Measurements from ENCODE around the gene PAMR1. TPM values are rescaled to one million over a fixed set of nuclear protein-coding genes. Genes with fewer than 3 reads are reported as not detected.

Gene PAMR1
- total and polyA plus RNA-seq, 7 experiments from 2014 or later = not detected

DNA sequence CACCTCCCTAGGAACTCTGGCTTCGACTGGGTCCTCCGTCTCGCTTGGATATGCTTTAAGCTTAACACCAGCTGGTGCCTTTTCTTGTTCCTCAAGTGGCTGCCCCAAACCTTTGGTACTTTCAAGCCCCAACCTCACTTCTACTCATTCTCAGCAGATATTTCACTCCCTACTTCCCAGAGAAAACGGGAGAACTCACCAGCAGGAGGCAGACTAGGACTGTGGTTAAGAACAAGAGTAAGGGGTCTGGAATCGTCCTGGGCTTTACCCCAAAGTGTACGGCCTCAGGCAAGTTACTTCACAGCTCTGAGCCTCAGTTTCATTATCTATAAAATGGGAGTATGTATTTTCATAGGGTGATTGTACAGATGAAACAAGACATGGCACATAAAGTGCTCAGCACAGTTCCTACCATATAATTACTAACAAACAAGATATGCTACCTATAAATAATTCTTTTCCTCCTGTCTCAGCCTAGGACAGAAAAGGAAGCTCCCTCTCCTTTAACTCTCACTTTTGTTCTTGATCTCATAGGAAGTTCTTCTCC is 37.8 kb downstream of the PAMR1 start:
- no peaks in the 10 kb centered on the region for H3K27me3 ChIP-seq (ENCODE audit: control insufficient read depth in 2 of 2, insufficient read depth in 2 of 2, low read length in 2 of 2)
- Mint-ChIP-seq H3K9me3 (peaks cover 0 to 19% (median 10%) of the 10 kb centered on the region in 11 donors), H3K27ac (no peak overlapping the region), H3K36me3 (peaks cover 0 to 9% (median 0%) of the 10 kb centered on the region in 5 donors), H3K27me3 (peaks cover 21 to 44% (median 40%) of the 10 kb centered on the region in 5 donors), H3K4me3 (no peak overlapping the region), H3K4me1 (peaks cover 0 to 3% (median 0%) of the 10 kb centered on the region in 7 donors)
- no peak overlapping the region for H3K4me3 ChIP-seq (ENCODE audit: low read length)
- intact Hi-C loops (cut with micrococcal nuclease) = loop anchor here (5.0 to 10.0 kb wide), 5 partner anchors 95 to 973 kb away; partner anchors contain the start of gene ELF5 (in 1 of the 2)
- CTCF ChIA-PET = interaction anchor here (0.7 to 4.5 kb wide), 4 partner anchors 560 to 900 kb away, joined by 3 to 24 read pairs (median 6); no protein-coding TSS in a partner anchor
- no peak overlapping the region for H3K27ac ChIP-seq (ENCODE audit: low read depth, low read length)
- no peaks in the 10 kb centered on the region for H3K36me3 ChIP-seq (ENCODE audit: control insufficient read depth in 2 of 3, insufficient read depth in 3 of 3, low read length in 3 of 3)
- H3K9me3 ChIP-seq (ENCODE audit: control insufficient read depth in 2 of 3, low read length in 3 of 3) = peaks cover 0 to 3% (median 0%) of the 10 kb centered on the region in 3 experiments
- H3K4me1 ChIP-seq (ENCODE audit: control insufficient read depth in 2 of 2, insufficient read depth in 2 of 2, low read length in 2 of 2) = no peaks in the 10 kb centered on the region
- POLR2A ChIA-PET = no interaction called here
- no peak for DNase-seq
- no peak for ATAC-seq

DNA sequence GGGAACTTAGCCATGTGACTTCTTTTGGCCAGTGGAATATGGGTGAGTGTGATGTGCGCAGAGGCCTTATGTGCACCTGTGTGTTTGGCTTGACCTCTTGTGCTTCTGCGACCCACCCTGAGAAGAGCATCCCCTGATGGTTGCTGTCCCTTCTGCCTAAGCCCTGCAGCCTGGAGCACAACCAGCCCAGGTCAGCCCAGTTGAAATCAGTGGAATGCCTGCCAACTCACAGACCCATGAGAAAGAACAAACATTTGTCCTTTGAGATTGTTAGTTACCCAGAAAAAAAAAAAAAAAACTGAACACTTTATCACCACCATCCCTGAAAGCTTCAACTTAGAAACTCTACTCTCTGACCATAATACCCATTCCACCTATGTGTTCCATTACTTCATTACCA is 38.5 kb downstream of the PAMR1 start:
- peaks cover 26 to 51% (median 46%) of the 10 kb centered on the region in 5 donors for H3K27me3 Mint-ChIP-seq
- H3K36me3 ChIP-seq (ENCODE audit: control insufficient read depth in 2 of 3, insufficient read depth in 3 of 3, low read length in 3 of 3) = no peaks in the 10 kb centered on the region
- H3K4me1 ChIP-seq (ENCODE audit: control insufficient read depth in 2 of 2, insufficient read depth in 2 of 2, low read length in 2 of 2) = no peaks in the 10 kb centered on the region
- peaks cover 0 to 25% (median 14%) of the 10 kb centered on the region in 11 donors for H3K9me3 Mint-ChIP-seq
- H3K36me3 Mint-ChIP-seq = peaks cover 0 to 12% (median 0%) of the 10 kb centered on the region in 5 donors
- H3K27ac Mint-ChIP-seq = no peak overlapping the region
- peaks cover 0 to 3% (median 0%) of the 10 kb centered on the region in 3 experiments for H3K9me3 ChIP-seq (ENCODE audit: control insufficient read depth in 2 of 3, low read length in 3 of 3)
- no peaks in the 10 kb centered on the region for H3K27me3 ChIP-seq (ENCODE audit: control insufficient read depth in 2 of 2, insufficient read depth in 2 of 2, low read length in 2 of 2)
- intact Hi-C loops (cut with micrococcal nuclease) = loop anchor here (5.0 to 10.0 kb wide), 5 partner anchors 95 to 972 kb away; partner anchors contain the start of gene ELF5 (in 1 of the 2)
- ChIA-PET CTCF (interaction anchor here (0.7 to 4.5 kb wide), 3 partner anchors 559 to 900 kb away, joined by 3 to 24 read pairs (median 8); no protein-coding TSS in a partner anchor), POLR2A (no interaction called here)
- peaks cover 0 to 3% (median 0%) of the 10 kb centered on the region in 7 donors for H3K4me1 Mint-ChIP-seq
- ATAC-seq (no peak), DNase-seq (no peak)
- no peak overlapping the region for H3K4me3 Mint-ChIP-seq
- no peak overlapping the region for H3K4me3 ChIP-seq (ENCODE audit: low read length)
- H3K27ac ChIP-seq (ENCODE audit: low read depth, low read length) = no peak overlapping the region

DNA sequence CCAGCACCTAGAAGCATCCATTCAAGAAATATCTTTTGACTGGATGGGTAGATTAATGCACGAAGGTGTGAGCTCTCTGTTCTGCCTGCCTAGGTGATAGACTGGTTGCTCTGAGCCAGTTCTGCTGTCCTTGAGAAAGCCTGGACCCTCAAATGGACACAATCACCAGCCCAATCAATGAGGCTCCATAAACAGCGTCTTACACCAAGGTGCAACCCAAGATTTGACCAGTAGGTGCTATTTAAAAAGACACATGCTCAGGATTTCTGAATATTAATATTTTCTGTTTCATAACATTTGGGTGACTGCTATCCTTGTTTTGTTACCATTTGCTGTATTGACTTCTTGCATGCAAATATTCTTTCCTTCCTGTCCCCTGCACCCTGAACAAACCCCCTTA is 39.0 kb downstream of the PAMR1 start:
- Histone ChIP-seq H3K27ac (ENCODE audit: low read depth, low read length) (no peak overlapping the region), H3K4me3 (ENCODE audit: low read length) (no peak overlapping the region), H3K4me1 (ENCODE audit: control insufficient read depth in 2 of 2, insufficient read depth in 2 of 2, low read length in 2 of 2) (no peaks in the 10 kb centered on the region), H3K27me3 (ENCODE audit: control insufficient read depth in 2 of 2, insufficient read depth in 2 of 2, low read length in 2 of 2) (no peaks in the 10 kb centered on the region), H3K36me3 (ENCODE audit: control insufficient read depth in 2 of 3, insufficient read depth in 3 of 3, low read length in 3 of 3) (no peaks in the 10 kb centered on the region), H3K9me3 (ENCODE audit: control insufficient read depth in 2 of 3, low read length in 3 of 3) (peaks cover 0 to 3% (median 0%) of the 10 kb centered on the region in 3 experiments)
- peaks cover 0 to 12% (median 0%) of the 10 kb centered on the region in 5 donors for H3K36me3 Mint-ChIP-seq
- H3K9me3 Mint-ChIP-seq = peaks cover 0 to 30% (median 14%) of the 10 kb centered on the region in 11 donors
- CTCF ChIA-PET = interaction anchor here (0.6 to 4.5 kb wide), 5 partner anchors 559 to 1100 kb away, joined by 3 to 24 read pairs (median 8); no protein-coding TSS in a partner anchor
- H3K27ac Mint-ChIP-seq = no peak overlapping the region
- ATAC-seq (no peak), DNase-seq (no peak)
- peaks cover 28 to 51% (median 47%) of the 10 kb centered on the region in 5 donors for H3K27me3 Mint-ChIP-seq
- H3K4me1 Mint-ChIP-seq = peaks cover 0 to 3% (median 0%) of the 10 kb centered on the region in 7 donors
- no peak overlapping the region for H3K4me3 Mint-ChIP-seq
- POLR2A ChIA-PET = no interaction called here
- intact Hi-C loops (cut with micrococcal nuclease) = loop anchor here (5.0 to 10.0 kb wide), 5 partner anchors 94 to 972 kb away; partner anchors contain the start of gene ELF5 (in 1 of the 2)

DNA sequence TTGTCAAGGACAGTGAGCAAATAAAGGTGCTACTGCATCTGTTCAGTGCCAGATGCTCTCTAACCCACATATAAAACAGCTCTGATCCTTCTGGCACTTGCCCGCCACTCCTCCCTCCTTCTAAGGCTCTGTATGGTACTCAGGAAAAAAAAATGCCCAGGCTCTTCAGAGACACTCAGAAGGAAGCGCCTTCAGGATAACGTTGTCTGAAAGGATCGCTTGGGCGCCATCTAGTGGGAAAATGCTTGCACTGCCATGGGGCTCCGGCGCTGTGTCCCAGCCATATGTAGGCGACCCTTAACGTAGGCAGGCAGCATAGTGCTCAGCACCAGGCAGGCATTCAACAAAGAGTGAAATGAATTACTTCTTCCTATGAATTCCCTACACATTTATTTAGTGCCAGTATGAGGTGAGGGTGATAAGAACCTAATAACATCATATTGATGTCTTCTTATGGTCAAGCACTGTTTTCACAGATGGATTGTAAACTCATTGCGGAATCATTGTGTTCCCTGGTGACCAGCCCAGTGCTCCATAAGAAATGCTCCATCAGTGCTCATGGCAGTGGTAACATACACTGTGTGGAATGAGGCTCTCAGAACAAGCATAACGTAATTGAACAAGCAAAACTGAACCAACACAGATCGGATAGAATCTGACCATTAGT is 39.6 kb downstream of the PAMR1 start:
- Mint-ChIP-seq H3K4me1 (peaks cover 0 to 3% (median 0%) of the 10 kb centered on the region in 7 donors), H3K4me3 (no peak overlapping the region), H3K36me3 (peaks cover 0 to 12% (median 0%) of the 10 kb centered on the region in 5 donors), H3K9me3 (peaks cover 0 to 37% (median 19%) of the 10 kb centered on the region in 11 donors), H3K27ac (no peak overlapping the region), H3K27me3 (peaks cover 30 to 52% (median 48%) of the 10 kb centered on the region in 5 donors)
- no peaks in the 10 kb centered on the region for H3K4me1 ChIP-seq (ENCODE audit: control insufficient read depth in 2 of 2, insufficient read depth in 2 of 2, low read length in 2 of 2)
- H3K27ac ChIP-seq (ENCODE audit: low read depth, low read length) = no peak overlapping the region
- H3K4me3 ChIP-seq (ENCODE audit: low read length) = no peak overlapping the region
- ChIA-PET POLR2A (no interaction called here), CTCF (interaction anchor here (0.6 to 4.5 kb wide), 11 partner anchors 11 to 1099 kb away, joined by 3 to 24 read pairs (median 5); no protein-coding TSS in a partner anchor)
- no peaks in the 10 kb centered on the region for H3K36me3 ChIP-seq (ENCODE audit: control insufficient read depth in 2 of 3, insufficient read depth in 3 of 3, low read length in 3 of 3)
- ATAC-seq (peak; percentile 84), DNase-seq (peak; percentile 35 to 71 (median 52))
- H3K27me3 ChIP-seq (ENCODE audit: control insufficient read depth in 2 of 2, insufficient read depth in 2 of 2, low read length in 2 of 2) = no peaks in the 10 kb centered on the region
- peaks cover 0 to 3% (median 0%) of the 10 kb centered on the region in 3 experiments for H3K9me3 ChIP-seq (ENCODE audit: control insufficient read depth in 2 of 3, low read length in 3 of 3)
- intact Hi-C loops (cut with micrococcal nuclease) = loop anchor here (1.0 to 10.0 kb wide), 9 partner anchors 93 to 971 kb away; partner anchors contain the start of gene ELF5 (in 1 of the 2)

DNA sequence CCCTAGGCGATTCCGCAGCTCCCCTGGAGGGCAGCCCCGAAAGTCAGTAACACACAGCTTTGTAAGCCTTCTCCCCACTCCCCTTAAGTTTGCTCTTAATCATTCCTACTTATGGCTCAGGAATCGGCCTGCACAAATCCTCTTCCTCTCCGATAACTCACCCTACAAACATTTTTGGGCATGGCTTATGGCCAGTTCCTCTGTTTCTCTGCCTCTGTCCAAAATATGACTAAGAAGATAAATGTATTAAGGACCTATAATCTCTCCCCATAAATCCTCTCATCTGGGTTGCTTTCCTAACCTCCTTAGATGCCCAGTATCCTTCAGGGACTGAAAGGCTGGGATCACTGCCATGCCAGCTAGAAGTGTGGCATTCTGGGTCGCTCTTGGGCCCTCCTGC is 41.0 kb downstream of the PAMR1 start:
- Histone ChIP-seq H3K9me3 (ENCODE audit: control insufficient read depth in 2 of 3, low read length in 3 of 3) (peaks cover 0 to 3% (median 0%) of the 10 kb centered on the region in 3 experiments), H3K27ac (ENCODE audit: low read depth, low read length) (no peak overlapping the region), H3K4me3 (ENCODE audit: low read length) (no peak overlapping the region), H3K36me3 (ENCODE audit: control insufficient read depth in 2 of 3, insufficient read depth in 3 of 3, low read length in 3 of 3) (no peaks in the 10 kb centered on the region), H3K27me3 (ENCODE audit: control insufficient read depth in 2 of 2, insufficient read depth in 2 of 2, low read length in 2 of 2) (no peaks in the 10 kb centered on the region), H3K4me1 (ENCODE audit: control insufficient read depth in 2 of 2, insufficient read depth in 2 of 2, low read length in 2 of 2) (no peaks in the 10 kb centered on the region)
- Mint-ChIP-seq H3K36me3 (peaks cover 0 to 12% (median 0%) of the 10 kb centered on the region in 5 donors), H3K27ac (no peak overlapping the region), H3K9me3 (peaks cover 0 to 39% (median 21%) of the 10 kb centered on the region in 11 donors), H3K27me3 (peaks cover 33 to 59% (median 52%) of the 10 kb centered on the region in 5 donors), H3K4me3 (no peak overlapping the region), H3K4me1 (peaks cover 0 to 3% (median 0%) of the 10 kb centered on the region in 7 donors)
- CTCF ChIA-PET = interaction anchor here (0.7 to 4.5 kb wide), 8 partner anchors 13 to 972 kb away, joined by 3 to 24 read pairs (median 6); no protein-coding TSS in a partner anchor
- intact Hi-C loops (cut with micrococcal nuclease) = loop anchor here in 1 of 2 donors (10.0 kb wide), 3 partner anchors 250 to 970 kb away; partner anchors contain the start of gene ELF5
- DNase-seq = no peak
- POLR2A ChIA-PET = no interaction called here
- ATAC-seq = no peak

DNA sequence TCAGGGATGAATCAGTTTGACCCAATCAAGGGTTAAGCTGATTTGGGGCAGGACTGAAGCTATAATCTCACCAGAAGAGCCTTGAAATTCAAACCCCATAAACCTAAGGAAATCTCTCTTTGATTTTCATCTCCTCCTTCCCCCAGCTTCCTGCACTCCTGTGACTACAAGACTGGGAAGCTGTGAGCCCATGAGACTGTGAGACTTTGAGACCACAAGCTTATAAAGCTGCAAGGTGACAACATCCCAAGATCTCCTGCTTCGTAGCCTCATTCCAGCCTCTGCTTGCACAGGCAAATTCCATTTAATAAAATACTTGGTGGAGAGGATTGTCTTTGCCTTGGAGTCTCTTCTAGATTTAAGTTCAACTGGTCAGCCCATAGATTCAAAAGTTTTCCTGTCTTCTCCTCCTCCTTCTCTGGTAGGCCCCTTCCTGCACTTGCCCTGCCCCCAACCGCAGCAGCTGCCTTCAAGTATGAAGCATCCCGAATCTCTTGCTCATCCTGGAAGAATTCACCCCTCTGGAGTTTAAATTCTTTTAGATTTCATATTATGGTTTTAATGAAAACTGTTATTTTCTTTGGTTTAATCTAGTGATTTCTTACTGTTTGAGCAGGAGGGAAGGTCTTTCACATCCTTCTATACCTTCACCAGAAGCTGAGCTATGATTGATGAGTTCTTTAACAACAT is 42.1 kb downstream of the PAMR1 start:
- ATAC-seq (no peak), DNase-seq (no peak)
- Histone ChIP-seq H3K36me3 (ENCODE audit: control insufficient read depth in 2 of 3, insufficient read depth in 3 of 3, low read length in 3 of 3) (no peaks in the 10 kb centered on the region), H3K9me3 (ENCODE audit: control insufficient read depth in 2 of 3, low read length in 3 of 3) (peaks cover 0 to 3% (median 0%) of the 10 kb centered on the region in 3 experiments), H3K27me3 (ENCODE audit: control insufficient read depth in 2 of 2, insufficient read depth in 2 of 2, low read length in 2 of 2) (no peaks in the 10 kb centered on the region), H3K4me3 (ENCODE audit: low read length) (no peak overlapping the region), H3K27ac (ENCODE audit: low read depth, low read length) (no peak overlapping the region), H3K4me1 (ENCODE audit: control insufficient read depth in 2 of 2, insufficient read depth in 2 of 2, low read length in 2 of 2) (no peaks in the 10 kb centered on the region)
- H3K27ac Mint-ChIP-seq = no peak overlapping the region
- H3K4me3 Mint-ChIP-seq = no peak overlapping the region
- H3K9me3 Mint-ChIP-seq = peaks cover 0 to 39% (median 21%) of the 10 kb centered on the region in 11 donors
- ChIA-PET POLR2A (no interaction called here), CTCF (interaction anchor here (0.9 to 4.5 kb wide), 3 partner anchors 556 to 995 kb away, joined by 3 to 24 read pairs (median 3); no protein-coding TSS in a partner anchor)
- intact Hi-C loops (cut with micrococcal nuclease) = loop anchor here in 1 of 2 donors (10.0 kb wide), 3 partner anchors 248 to 968 kb away; partner anchors contain the start of gene ELF5
- H3K27me3 Mint-ChIP-seq = peaks cover 33 to 66% (median 53%) of the 10 kb centered on the region in 5 donors
- peaks cover 0 to 12% (median 0%) of the 10 kb centered on the region in 5 donors for H3K36me3 Mint-ChIP-seq
- H3K4me1 Mint-ChIP-seq = peaks cover 0 to 7% (median 3%) of the 10 kb centered on the region in 7 donors

Measured in naive thymus-derived CD4-positive, alpha-beta T cell (primary cell).